IPS-18a (cell line): ENCODE data around the gene ACOT13.
"Not testable (repeated sequence)": the region's sequence is repeated elsewhere in the genome, so short reads cannot be mapped to it uniquely, and the experiment has no call there.

Experiments used
- H3K27ac ChIP-seq: one replicate; pipeline ENCODE4 v1.5.1; 2013; ENCODE audit warnings: low read length
- H3K27me3 ChIP-seq: one replicate; pipeline ENCODE4 v1.6.1; 2013; ENCODE audit warnings: mild to moderate bottlenecking, low read length; ENCODE audit not compliant: control insufficient read depth, insufficient read depth
- H3K36me3 ChIP-seq: one replicate; pipeline ENCODE4 v1.6.1; 2013; ENCODE audit warnings: low read depth, low read length; ENCODE audit not compliant: control insufficient read depth
- H3K4me1 ChIP-seq: one replicate; pipeline ENCODE4 v1.6.1; 2013; ENCODE audit warnings: low read depth, low read length; ENCODE audit not compliant: control insufficient read depth
- H3K4me3 ChIP-seq: one replicate; pipeline ENCODE4 v1.5.1; 2013; ENCODE audit warnings: low read length
- H3K9ac ChIP-seq: one replicate; pipeline ENCODE4 v1.6.1; 2013; ENCODE audit warnings: mild to moderate bottlenecking, low read length, moderate library complexity
- H3K9me3 ChIP-seq: one replicate; pipeline ENCODE4 v1.6.1; 2013; ENCODE audit warnings: low read depth, low read length; ENCODE audit not compliant: control insufficient read depth

ACOT13 gene

GRCh38 chr6:24695635-24696034 lies 28.8 kb downstream of the ACOT13 start:
- H3K9ac ChIP-seq, H3K27me3 ChIP-seq, H3K4me3 ChIP-seq, H3K4me1 ChIP-seq, H3K27ac ChIP-seq, H3K9me3 ChIP-seq: not testable (repeated sequence)
- peaks cover 11% of the 10 kb centered on the region for H3K36me3 ChIP-seq

- no peaks in the 10 kb centered on the region for H3K27me3 ChIP-seq
These were observed 29.2 kb downstream of the ACOT13 start for GRCh38 chr6:24696097-24696496.

GRCh38 chr6:24699521-24700359 lies 32.9 kb downstream of the ACOT13 start:
- Histone ChIP-seq H3K9me3 (no peaks in the 10 kb centered on the region), H3K27me3 (no peaks in the 10 kb centered on the region), H3K36me3 (peaks cover 39% of the 10 kb centered on the region), H3K9ac (no peak overlapping the region), H3K4me3 (no peak overlapping the region), H3K4me1 (no peaks in the 10 kb centered on the region), H3K27ac (no peak overlapping the region)

More at GRCh38 chr6:24696097-24696496, 29.2 kb downstream of the ACOT13 start:
- Histone ChIP-seq H3K9me3 (no peaks in the 10 kb centered on the region), H3K36me3 (peaks cover 14% of the 10 kb centered on the region), H3K9ac (no peak overlapping the region), H3K4me1 (no peaks in the 10 kb centered on the region), H3K4me3 (no peak overlapping the region), H3K27ac (no peak overlapping the region)

GRCh38 chr6:24702720-24703282 lies 35.9 kb downstream of the ACOT13 start:
- H3K9me3 ChIP-seq, result no peaks in the 10 kb centered on the region
- no peak overlapping the region for H3K4me3 ChIP-seq
- no peak overlapping the region for H3K9ac ChIP-seq
- H3K36me3 ChIP-seq, result peaks cover 70% of the 10 kb centered on the region
- no peaks in the 10 kb centered on the region for H3K4me1 ChIP-seq
- no peaks in the 10 kb centered on the region for H3K27me3 ChIP-seq
- no peak overlapping the region for H3K27ac ChIP-seq

GRCh38 chr6:24704468-24704867 lies 37.6 kb downstream of the ACOT13 start:
- no peaks in the 10 kb centered on the region for H3K27me3 ChIP-seq
- H3K9ac ChIP-seq, result no peak overlapping the region
- no peaks in the 10 kb centered on the region for H3K4me1 ChIP-seq
- H3K27ac ChIP-seq, result no peak overlapping the region
- no peak overlapping the region for H3K4me3 ChIP-seq
- H3K36me3 ChIP-seq, result peaks cover 80% of the 10 kb centered on the region
- H3K9me3 ChIP-seq, result no peaks in the 10 kb centered on the region

GRCh38 chr6:24708612-24709011 lies 41.7 kb downstream of the ACOT13 start:
- Histone ChIP-seq H3K9ac (no peak overlapping the region), H3K4me3 (no peak overlapping the region), H3K36me3 (peaks cover 98% of the 10 kb centered on the region), H3K27me3 (no peaks in the 10 kb centered on the region), H3K4me1 (no peaks in the 10 kb centered on the region), H3K9me3 (no peaks in the 10 kb centered on the region), H3K27ac (no peak overlapping the region)

GRCh38 chr6:24709014-24709711 lies 42.3 kb downstream of the ACOT13 start:
- H3K36me3 ChIP-seq, result peaks cover 98% of the 10 kb centered on the region
- no peaks in the 10 kb centered on the region for H3K9me3 ChIP-seq

GRCh38 chr6:24710519-24711303 lies 43.8 kb downstream of the ACOT13 start:
- no peak overlapping the region for H3K9ac ChIP-seq
- H3K4me3 ChIP-seq, result no peak overlapping the region
- H3K36me3 ChIP-seq, result peaks cover 98% of the 10 kb centered on the region
- H3K9me3 ChIP-seq, result no peaks in the 10 kb centered on the region
- H3K27me3 ChIP-seq, result no peaks in the 10 kb centered on the region
- no peak overlapping the region for H3K27ac ChIP-seq
- H3K4me1 ChIP-seq, result no peaks in the 10 kb centered on the region

More at GRCh38 chr6:24709014-24709711, 42.3 kb downstream of the ACOT13 start:
- Histone ChIP-seq H3K9ac (no peak overlapping the region), H3K27me3 (no peaks in the 10 kb centered on the region), H3K4me3 (no peak overlapping the region), H3K27ac (no peak overlapping the region), H3K4me1 (no peaks in the 10 kb centered on the region)

GRCh38 chr6:24716602-24717148 lies 49.8 kb downstream of the ACOT13 start:
- H3K4me1 ChIP-seq, result peaks cover 12% of the 10 kb centered on the region
- not testable (repeated sequence) for H3K27me3 ChIP-seq, H3K27ac ChIP-seq, H3K9ac ChIP-seq, H3K9me3 ChIP-seq
- H3K36me3 ChIP-seq, result peaks cover 59% of the 10 kb centered on the region
- H3K4me3 ChIP-seq, result peak overlapping the region; percentile 98

- H3K4me3 ChIP-seq, result peak overlapping the region; percentile 98
- peak overlapping the region; percentile 99 for H3K9ac ChIP-seq
- H3K27me3 ChIP-seq, result no peaks in the 10 kb centered on the region
- H3K36me3 ChIP-seq, result peaks cover 40% of the 10 kb centered on the region
- peaks cover 15% of the 10 kb centered on the region for H3K4me1 ChIP-seq
- no peaks in the 10 kb centered on the region for H3K9me3 ChIP-seq
- no peak overlapping the region for H3K27ac ChIP-seq
These were observed 51.7 kb downstream of the ACOT13 start for GRCh38 chr6:24718449-24719124.
